Chondrocyte (in vitro differentiated cells): ENCODE data around the gene RAB11FIP4. TPM values are rescaled to one million over a fixed set of nuclear protein-coding genes. Genes with fewer than 3 reads are reported as not detected.

Experiments
- DNase-seq: peaks from one replicate; pipeline ENCODE4 v3.0.0; 2021; ENCODE audit warnings: mixed read lengths, low spot score
- H3K27ac Mint-ChIP-seq: one replicate; pipeline ENCODE4 v1.8.0; 2021; ENCODE audit warnings: mild to moderate bottlenecking, moderate library complexity, mixed read lengths; ENCODE audit not compliant: unreplicated experiment
- H3K27me3 Mint-ChIP-seq: 2 replicates; pipeline ENCODE4 v1.8.0; 2021; ENCODE audit warnings: low read depth, mixed read lengths
- H3K36me3 Mint-ChIP-seq: 2 replicates; pipeline ENCODE4 v1.8.0; 2021; ENCODE audit warnings: low read depth, mixed read lengths
- H3K4me1 Mint-ChIP-seq: 2 replicates; pipeline ENCODE4 v1.8.0; 2021; ENCODE audit warnings: low read depth, mild to moderate bottlenecking, mixed read lengths
- H3K4me3 Mint-ChIP-seq: one replicate; pipeline ENCODE4 v1.8.0; 2021; ENCODE audit warnings: mild to moderate bottlenecking, moderate library complexity, mixed read lengths; ENCODE audit not compliant: unreplicated experiment
- H3K9me3 Mint-ChIP-seq: 2 replicates; pipeline ENCODE4 v1.8.0; 2021; ENCODE audit warnings: low read depth, mixed read lengths
- total RNA-seq: library from RNA; stranded (reverse); gene quantifications from 3 replicates; pipeline ENCODE4 v1.2.1, GENCODE V29; 2021
- TF ChIP-seq, protein P1 (sequence below): fragments of 200-600 bp; sonication (generic); IDR thresholded peaks from 2 replicates; pipeline ENCODE4 v1.5.0; 2021; ENCODE audit warnings: antibody characterized with exemption, mild to moderate bottlenecking, moderate library complexity

Gene RAB11FIP4
- total RNA-seq, 1 donor from 2014 or later, result 0.30 TPM

DNA sequence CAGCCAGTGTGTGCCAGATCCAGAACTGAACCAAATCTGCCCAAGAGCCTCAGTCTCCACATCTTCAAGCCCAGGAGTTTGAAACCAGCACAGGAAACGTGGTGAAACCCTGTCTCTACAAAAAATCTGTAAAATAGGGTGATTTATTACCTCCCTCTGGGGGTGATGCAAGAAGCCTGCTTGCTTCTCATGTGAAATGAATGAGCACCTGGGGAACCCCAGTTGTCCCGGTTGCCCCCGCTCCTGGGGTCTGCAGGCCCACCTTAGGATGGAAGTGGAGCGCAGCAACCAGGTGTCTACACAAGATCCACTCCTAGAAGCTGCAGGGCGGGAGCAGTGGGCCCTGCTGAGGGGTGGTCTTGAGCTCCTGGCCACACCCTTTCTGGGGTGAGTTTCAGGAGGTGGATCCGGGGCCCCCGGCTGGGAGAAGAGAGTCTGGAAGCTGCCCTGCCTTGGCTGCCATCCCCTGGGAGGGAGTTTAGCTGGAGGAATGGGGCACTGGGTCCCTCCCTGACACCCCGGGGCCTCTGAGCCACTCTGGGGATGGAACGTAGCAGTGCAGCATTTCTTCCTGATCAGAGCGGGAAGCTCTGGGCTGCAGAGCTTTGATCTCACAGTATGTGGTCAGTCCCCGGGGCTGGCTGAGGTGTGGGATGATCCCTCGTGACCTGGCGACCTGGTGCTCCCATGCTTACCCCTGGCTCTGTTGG, 117.8 kb downstream of the RAB11FIP4 start:
- no peak overlapping the region for H3K27ac Mint-ChIP-seq
- DNase-seq, result no peak
- no peaks in the 10 kb centered on the region for H3K36me3 Mint-ChIP-seq
- TF ChIP-seq, protein P1, sequence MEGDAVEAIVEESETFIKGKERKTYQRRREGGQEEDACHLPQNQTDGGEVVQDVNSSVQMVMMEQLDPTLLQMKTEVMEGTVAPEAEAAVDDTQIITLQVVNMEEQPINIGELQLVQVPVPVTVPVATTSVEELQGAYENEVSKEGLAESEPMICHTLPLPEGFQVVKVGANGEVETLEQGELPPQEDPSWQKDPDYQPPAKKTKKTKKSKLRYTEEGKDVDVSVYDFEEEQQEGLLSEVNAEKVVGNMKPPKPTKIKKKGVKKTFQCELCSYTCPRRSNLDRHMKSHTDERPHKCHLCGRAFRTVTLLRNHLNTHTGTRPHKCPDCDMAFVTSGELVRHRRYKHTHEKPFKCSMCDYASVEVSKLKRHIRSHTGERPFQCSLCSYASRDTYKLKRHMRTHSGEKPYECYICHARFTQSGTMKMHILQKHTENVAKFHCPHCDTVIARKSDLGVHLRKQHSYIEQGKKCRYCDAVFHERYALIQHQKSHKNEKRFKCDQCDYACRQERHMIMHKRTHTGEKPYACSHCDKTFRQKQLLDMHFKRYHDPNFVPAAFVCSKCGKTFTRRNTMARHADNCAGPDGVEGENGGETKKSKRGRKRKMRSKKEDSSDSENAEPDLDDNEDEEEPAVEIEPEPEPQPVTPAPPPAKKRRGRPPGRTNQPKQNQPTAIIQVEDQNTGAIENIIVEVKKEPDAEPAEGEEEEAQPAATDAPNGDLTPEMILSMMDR, result no peak
- H3K4me1 Mint-ChIP-seq, result peaks cover 5% of the 10 kb centered on the region
- H3K9me3 Mint-ChIP-seq, result no peaks in the 10 kb centered on the region
- no peak overlapping the region for H3K4me3 Mint-ChIP-seq
- peaks cover 7% of the 10 kb centered on the region for H3K27me3 Mint-ChIP-seq

DNA sequence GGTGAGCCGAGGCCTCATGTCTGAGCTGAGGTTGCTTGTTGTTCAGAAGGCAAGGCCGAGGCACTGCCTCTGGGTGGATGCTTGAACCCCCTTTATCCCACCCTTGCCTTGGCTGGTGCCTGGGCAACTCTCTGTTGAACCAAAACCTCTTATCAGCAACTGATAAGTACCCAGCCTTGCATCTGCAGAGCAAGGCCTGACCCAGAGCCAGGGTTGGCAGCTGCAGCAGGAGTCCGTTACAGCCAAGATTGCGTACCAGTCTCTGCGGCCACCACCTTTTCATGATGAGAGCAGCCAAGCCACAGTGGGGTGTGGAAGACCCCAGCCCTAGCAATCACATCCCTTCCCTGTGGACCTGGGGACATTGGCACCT, 118.3 kb downstream of the RAB11FIP4 start:
- Mint-ChIP-seq H3K36me3 (no peaks in the 10 kb centered on the region), H3K27ac (no peak overlapping the region), H3K4me3 (no peak overlapping the region), H3K4me1 (peaks cover 5% of the 10 kb centered on the region), H3K27me3 (peaks cover 7% of the 10 kb centered on the region), H3K9me3 (no peaks in the 10 kb centered on the region)
- TF ChIP-seq, protein P1, result no peak
- DNase-seq, result no peak

DNA sequence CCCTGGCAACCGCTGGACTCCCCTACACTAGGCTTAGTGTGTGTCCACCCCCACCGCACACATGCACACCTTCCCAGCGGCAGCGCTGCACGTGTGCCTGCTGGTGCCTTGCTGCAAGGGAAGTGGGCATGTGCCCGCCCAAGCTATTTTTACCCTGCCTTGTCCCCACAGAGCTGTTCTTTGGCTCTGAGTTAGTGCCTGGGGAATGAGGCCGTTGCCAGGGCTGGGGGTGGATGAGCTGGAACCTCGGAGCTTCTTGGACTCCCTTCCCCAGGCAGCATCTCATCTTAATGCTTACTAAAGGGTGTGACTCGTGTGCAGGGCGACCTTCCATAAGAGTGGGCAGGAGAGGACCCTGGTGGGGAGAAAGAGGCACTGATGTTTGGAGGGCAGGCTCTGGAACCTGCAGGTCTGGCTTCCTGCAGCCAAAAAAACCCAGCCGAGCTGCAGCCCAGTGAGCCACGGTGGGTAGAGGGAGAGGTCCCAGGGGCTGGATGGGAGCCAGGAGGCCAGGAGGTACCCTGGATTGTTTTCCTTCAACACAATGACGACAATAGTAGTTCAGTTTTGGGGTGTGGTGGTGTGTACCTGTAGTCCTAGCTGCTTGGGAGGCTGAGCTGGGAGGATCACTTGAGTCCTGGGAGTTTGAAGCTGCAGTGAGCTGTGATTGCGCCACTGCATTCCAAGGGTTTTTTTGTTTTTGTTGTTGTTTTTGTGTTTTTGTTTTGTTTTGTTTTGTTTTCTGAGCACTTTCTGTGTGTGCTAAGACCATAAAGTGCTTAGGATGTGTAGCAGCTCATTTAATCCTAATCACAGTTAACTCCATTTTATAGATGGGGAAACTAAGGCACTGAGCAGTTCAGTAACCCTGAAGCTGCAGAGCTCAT, 119.1 kb downstream of the RAB11FIP4 start:
- peaks cover 5% of the 10 kb centered on the region for H3K27me3 Mint-ChIP-seq
- TF ChIP-seq, protein P1, result no peak
- H3K36me3 Mint-ChIP-seq, result no peaks in the 10 kb centered on the region
- no peaks in the 10 kb centered on the region for H3K9me3 Mint-ChIP-seq
- H3K27ac Mint-ChIP-seq, result no peak overlapping the region
- no peak for DNase-seq
- H3K4me3 Mint-ChIP-seq, result no peak overlapping the region
- H3K4me1 Mint-ChIP-seq, result peaks cover 5% of the 10 kb centered on the region

DNA sequence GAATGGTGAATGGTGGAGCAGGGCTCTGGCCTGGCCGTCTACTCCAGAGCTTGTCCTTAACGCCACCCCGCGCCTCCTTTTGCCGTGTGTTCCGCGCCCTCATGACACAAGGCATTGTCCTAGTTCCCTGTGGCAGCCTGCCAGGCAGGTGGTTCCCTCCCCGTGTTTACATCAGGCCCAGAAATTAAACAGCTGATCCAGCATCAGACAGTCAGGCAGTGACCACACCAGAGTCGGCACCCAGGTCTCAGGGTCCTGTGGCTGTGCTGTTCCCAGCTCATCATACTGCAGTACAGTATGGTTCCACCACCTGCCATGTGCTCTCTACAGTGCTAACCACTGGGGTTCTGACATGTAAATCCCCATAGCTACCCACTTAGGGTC, 119.7 kb downstream of the RAB11FIP4 start:
- H3K4me3 Mint-ChIP-seq, result no peak overlapping the region
- no peaks in the 10 kb centered on the region for H3K9me3 Mint-ChIP-seq
- no peak for DNase-seq
- H3K36me3 Mint-ChIP-seq, result no peaks in the 10 kb centered on the region
- peaks cover 5% of the 10 kb centered on the region for H3K4me1 Mint-ChIP-seq
- H3K27me3 Mint-ChIP-seq, result peaks cover 5% of the 10 kb centered on the region
- TF ChIP-seq, protein P1, result no peak
- H3K27ac Mint-ChIP-seq, result no peak overlapping the region

DNA sequence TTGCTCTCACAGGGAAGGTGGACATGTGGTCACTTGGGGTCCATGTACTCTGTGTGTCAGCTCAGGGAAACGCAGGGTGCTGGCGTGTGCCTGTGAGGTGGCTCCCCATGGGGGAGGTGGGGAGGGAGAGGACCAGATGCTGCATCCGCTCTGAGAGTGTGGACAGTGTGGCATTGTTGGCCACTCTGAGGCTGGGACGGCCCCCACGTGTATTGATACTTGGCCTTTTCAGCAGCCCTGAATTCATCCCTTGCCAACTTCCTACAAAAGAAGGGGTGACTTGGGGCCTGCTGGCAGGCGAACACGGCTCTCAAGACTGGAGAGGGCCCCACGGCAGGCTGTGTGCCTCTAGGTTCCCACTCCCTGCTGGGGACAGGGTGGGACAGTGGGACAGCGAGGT, 120.1 kb downstream of the RAB11FIP4 start:
- Mint-ChIP-seq H3K4me3 (no peak overlapping the region), H3K36me3 (no peaks in the 10 kb centered on the region), H3K27ac (no peak overlapping the region), H3K27me3 (peaks cover 5% of the 10 kb centered on the region), H3K9me3 (no peaks in the 10 kb centered on the region), H3K4me1 (peaks cover 5% of the 10 kb centered on the region)
- TF ChIP-seq, protein P1, result no peak
- DNase-seq, result no peak
